RKO (cell line): ENCODE results near the gene SLC4A5.

Experiments
- DNase-seq: peaks from one replicate; pipeline ENCODE4 v3.0.0-alpha.2; 2016; ENCODE audit warnings: low spot score

The SLC4A5 gene

DNA sequence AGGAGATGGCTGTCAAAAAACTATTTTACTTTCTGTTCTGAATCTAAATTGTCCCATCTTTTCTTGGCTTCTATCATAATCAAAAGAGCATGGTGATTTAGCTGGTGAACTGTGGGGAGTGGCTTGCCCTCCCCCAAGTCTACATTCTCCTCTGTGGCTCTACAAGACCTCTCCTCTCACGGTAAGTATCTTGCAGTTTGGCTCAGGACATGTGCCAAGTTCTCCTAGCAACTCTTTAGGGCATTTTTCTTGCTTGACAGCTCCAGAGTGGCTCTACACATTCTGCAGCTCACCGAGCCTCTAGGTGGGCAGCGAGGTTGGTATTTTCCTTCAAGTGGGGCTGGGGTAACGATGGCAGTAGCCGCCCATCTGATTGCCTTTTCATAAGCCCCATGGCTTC is 29.1 kb downstream of the SLC4A5 start:
- no peak for DNase-seq

DNA sequence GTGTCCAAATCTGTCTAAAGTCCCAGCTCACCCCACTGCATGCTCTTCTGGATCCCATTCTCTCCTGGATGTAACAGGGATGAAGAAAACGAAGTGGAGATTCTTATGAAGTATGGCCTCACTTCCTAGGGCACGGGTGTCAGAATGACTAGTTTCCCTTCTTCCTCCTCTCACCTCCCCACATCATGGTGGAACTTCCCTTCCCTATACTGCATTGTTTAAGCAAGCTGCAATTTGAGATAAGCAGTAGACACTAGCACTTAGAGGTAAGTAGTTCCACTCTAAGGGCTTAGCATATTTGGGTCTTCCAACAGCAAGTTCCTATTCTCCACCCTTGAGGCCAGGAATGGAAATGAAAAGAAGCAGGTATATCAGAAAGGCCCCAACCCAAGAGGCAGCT is 29.7 kb downstream of the SLC4A5 start:
- DNase-seq = no peak

DNA sequence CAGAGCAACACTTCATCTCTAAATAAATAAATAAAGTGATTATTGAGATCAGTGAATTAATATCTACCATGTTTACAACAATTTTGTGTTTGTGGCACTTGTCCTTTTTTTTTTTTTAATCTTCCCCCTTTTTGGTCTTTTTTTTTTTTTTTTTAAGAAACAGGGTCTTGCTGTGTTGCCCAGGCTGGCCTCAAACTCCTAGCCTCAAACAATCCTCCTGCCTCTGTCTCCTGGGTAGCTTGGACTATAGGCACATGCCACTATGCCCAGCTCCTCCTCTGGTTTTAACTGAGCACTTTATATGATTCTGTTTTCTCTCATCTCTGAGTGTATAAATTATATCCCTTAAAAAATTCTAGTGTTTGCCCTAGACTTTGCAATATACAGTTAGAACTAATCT is 30.3 kb downstream of the SLC4A5 start:
- DNase-seq = no peak

- DNase-seq = no peak
Observed at GRCh38 chr2:74307720-74308119, 35.5 kb downstream of the SLC4A5 start.

GRCh38 chr2:74304332-74305148 is 38.7 kb downstream of the SLC4A5 start:
- no peak for DNase-seq

DNA sequence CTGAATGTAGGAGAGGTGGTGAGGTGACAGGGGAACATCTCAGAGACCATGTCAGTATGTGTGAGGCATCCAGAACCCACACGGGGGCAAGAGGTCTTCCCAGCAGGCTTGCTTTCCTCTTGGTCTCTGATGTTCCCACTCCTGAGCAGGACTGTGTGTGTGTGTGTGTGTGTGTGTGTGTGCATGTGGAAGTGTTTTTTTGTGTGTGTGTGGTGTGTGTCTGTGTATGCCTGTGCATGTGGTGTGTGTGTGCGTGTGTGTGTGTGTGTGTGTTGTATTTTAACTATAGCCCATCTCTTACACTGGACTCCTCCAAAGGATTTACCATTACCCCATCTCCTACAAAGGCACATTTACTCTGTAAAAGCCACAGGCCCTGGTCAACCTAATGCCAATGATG is 40.4 kb downstream of the SLC4A5 start:
- DNase-seq = no peak

- no peak for DNase-seq
Observed at GRCh38 chr2:74301262-74301661, 42.0 kb downstream of the SLC4A5 start.

DNA sequence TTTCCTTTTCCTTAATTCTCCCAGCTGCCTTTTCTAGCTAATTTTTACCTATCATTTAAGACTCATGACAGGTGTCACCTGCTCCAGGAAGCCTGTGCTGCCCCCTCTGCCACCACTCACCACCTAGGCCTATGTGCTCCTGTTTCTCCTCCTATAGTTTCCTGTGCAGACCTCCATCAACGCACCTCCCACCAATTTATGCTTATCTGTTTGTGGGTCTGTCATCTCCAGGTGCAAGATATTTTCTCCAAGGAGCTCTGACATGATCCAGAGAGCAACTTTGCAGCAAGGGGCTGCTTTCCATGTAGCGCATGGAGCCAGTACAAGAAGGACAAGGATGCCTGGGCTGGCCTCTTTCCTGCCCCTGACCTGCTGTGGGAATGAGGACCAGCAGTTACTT is 42.7 kb downstream of the SLC4A5 start:
- DNase-seq = no peak

GRCh38 chr2:74297950-74298349 is 45.3 kb downstream of the SLC4A5 start:
- DNase-seq = no peak

GRCh38 chr2:74297391-74297790 is 45.8 kb downstream of the SLC4A5 start:
- DNase-seq = no peak

DNA sequence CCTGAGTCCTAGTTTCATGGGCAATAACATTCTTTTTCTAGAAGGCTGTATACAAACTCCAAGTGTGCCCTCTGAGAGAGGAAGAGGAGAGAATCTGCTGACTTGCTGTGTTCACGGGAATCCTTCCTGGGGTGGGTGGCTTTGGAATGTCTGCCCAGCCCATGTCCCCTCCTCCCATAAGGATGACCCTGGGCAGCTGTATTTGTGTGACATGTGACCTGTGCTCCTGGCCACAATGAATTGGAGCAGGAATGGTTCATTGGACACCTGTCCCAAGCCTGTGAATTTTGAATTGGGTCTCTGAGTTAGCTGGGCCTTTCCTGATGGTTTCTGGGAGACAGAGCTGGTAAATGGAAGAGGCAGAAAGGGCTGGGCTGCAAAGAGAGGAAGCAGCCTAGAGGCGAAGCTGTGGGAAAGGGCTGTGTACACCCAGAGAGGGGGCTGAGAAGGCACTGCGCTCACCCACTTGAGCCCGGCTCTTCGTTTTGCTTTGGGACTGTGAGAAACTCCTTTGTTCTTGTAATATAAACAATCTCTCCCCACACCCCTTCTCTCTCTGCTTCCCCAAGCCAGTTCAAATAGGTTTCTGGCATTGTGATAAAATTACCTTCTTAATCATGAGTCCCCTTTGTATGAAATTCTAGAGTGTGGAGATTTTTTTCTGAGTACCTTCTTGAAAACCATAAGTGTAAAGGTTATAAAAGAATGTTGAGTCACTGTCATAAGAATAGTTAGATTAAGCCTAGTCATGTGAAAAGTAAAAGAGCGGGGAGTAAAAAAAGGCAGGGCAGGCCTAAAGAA is 49.8 kb downstream of the SLC4A5 start:
- no peak for DNase-seq

- DNase-seq = no peak
Observed at GRCh38 chr2:74292751-74293150, 50.5 kb downstream of the SLC4A5 start.

GRCh38 chr2:74291886-74292621 is 51.2 kb downstream of the SLC4A5 start:
- DNase-seq = no peak

GRCh38 chr2:74291218-74291544 is 52.0 kb downstream of the SLC4A5 start:
- no peak for DNase-seq

DNA sequence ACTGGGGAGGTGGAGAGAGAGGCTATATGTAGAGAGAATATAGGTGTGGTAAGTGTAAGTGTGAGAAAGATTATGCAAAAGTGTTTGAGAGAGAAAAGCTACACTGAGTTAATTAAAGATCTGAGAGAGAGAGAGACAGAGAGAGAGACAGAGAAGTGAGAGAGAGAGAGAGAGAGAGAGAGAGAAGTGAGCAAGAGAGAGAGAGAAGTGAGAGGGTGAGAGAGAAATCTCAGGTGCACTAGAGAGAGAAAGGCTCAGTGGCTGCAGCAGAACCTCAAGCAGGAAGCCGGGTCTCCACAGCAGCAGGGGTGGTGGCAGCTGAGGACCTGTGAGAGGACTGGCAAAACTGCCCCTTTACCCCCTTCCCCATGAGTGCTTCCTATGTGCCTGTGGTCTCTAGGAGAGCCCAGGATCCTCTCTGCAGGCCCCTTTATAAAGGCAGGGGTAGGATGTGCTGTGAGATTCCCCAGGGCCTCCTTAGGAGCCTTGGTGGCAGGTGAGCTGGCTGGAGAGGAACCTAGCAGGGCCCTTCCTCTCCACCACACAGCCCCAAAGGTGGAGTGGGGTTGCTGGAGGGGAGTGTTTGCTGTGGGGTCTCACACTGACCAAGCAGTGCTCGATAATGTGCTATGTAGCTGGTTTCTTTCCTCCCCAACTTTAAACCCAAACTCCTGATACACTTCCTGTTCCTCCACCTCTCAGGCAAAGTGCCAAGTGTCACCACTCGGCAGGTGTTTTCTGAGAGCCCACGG is 52.6 kb downstream of the SLC4A5 start:
- no peak for DNase-seq

- no peak for DNase-seq
Observed at GRCh38 chr2:74290066-74290465, 53.1 kb downstream of the SLC4A5 start.

DNA sequence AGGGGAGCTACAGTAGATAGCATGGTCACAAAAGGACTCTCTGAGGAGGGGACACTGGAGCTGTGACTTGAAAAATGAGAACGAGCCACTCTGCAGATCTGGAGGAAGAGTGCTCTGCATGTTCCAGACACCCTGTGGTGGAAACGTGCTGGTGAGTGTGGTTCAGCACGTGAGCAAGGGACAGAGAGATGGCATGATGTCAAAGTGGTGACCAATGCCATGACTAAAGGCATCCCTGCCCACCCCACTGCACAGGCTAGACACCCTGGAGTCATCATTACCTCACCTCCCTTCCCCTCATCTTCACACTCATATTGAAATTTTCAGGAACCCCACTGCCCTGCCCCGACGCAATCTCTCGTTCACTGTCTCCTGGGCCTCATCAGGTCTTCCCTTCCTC is 56.5 kb downstream of the SLC4A5 start:
- peak; percentile 55 for DNase-seq

DNA sequence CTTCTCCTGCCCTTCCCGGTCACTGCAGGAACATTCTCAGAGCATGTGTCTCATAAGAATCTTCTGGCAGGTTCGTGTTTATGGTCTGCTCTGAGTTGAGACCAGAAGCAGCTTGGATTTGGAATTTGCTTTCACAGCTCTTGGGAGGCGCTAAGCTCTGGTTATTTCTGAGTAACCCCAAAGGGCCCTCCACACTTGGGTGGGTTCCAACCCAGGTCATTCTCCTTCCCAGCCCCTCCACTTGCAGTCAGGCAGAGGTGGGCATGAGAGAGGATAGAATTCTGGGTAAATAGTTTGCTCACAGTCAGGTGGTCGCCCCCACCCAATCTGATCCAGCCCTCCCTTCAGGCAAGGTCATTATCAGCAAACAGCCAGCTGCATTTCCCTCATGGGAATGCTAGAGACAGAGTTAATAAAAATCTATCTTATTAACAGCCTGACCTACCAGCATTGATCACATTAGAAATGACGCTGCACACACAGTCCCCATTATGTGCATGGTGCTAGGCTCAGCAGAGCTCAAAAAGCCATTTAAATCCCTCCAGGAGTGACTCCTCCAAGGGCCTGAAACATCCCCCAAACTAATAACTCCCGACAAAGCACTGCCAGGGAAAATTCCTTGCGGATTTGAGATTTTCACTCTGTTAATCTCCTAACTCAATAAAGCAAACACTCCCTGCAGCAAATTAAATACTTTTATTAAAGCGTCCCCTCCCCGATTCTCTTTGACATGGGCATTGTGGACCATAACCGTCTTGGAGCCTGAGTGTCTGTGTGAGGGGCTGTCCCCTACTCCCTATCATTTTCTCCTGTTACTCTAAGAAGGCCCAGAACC is 61.9 kb downstream of the SLC4A5 start:
- DNase-seq = no peak

DNA sequence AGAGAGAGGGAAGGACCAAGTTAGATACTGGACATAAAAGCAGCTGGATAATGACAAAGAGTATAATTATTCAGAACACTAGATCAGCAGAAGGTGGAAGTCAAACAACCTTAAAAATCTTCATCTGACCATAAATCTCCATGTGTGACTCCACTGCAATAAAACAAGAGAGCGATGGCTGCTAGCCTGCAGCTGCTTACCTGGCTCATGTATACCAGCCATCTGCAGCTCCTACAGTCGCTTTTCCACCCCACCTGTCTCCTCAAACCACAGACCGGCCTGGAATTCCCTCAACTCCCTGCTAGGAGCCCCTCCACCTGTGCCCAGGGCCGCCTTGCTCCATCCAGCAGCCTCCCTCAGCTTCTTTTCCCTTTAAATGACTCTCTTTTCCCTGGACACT is 64.5 kb downstream of the SLC4A5 start:
- DNase-seq = no peak

GRCh38 chr2:74278176-74278575 is 65.0 kb downstream of the SLC4A5 start:
- DNase-seq = no peak

DNA sequence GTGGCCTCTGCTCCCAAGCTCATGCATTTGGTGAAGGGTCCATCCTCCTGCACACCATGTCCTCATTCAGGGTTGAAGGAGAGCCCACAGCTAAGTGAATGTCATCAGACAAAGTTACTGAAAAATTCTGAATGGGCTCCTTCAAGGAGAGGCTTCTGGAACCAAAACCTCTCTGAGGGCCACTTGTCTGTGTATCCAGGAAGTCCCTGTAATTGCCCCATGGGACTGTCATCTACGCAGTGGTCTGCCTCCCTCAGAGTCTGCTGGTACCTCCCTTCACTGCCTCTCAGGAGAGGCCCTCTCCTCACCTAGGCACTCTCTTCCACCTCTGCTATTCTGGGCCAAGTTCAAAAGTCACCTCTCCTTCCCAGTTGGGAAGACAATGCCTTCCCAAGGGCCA is 68.0 kb downstream of the SLC4A5 start:
- DNase-seq = no peak
